HepG2 (cell line): ENCODE data around the gene ARHGDIA. TPM values are rescaled to one million over a fixed set of nuclear protein-coding genes. Genes with fewer than 3 reads are reported as not detected.

Experiments used
- ELF4 ChIP-seq: sonication (generic); formaldehyde crosslinking; IDR thresholded peaks from 2 replicates; pipeline ENCODE4 v1.5.0; 2020; ENCODE audit warnings: missing genetic modification reagents, mild to moderate bottlenecking, moderate library complexity, borderline replicate concordance
- GLMP ChIP-seq: sonication (generic); formaldehyde crosslinking; IDR thresholded peaks from 2 replicates; pipeline ENCODE4 v1.9.0; 2021; ENCODE audit warnings: missing genetic modification reagents, mild to moderate bottlenecking, borderline replicate concordance
- MTA1 ChIP-seq: sonication (generic); formaldehyde crosslinking; IDR thresholded peaks from 2 replicates; pipeline ENCODE4 v1.4.0; 2020; ENCODE audit warnings: missing genetic modification reagents, mild to moderate bottlenecking, borderline replicate concordance
- PRMT3 ChIP-seq: sonication (generic); formaldehyde crosslinking; IDR thresholded peaks from 2 replicates; pipeline ENCODE4 v1.8.1; 2022; ENCODE audit warnings: low read depth, mild to moderate bottlenecking, moderate library complexity, missing genetic modification reagents, borderline replicate concordance
- PRPF4 ChIP-seq: fragments of 200-400 bp; formaldehyde crosslinking; IDR thresholded peaks from 2 replicates; pipeline ENCODE4 v1.6.1; 2016; ENCODE audit warnings: low read length, low read depth; ENCODE audit not compliant: poor library complexity, severe bottlenecking
- SMAD9 ChIP-seq: sonication (generic); formaldehyde crosslinking; IDR thresholded peaks from 2 replicates; pipeline ENCODE4 v1.5.1; 2020; ENCODE audit warnings: mild to moderate bottlenecking, missing genetic modification reagents
- SNAPC4 ChIP-seq: sonication (generic); formaldehyde crosslinking; IDR thresholded peaks from 2 replicates; pipeline ENCODE4 v1.4.0; 2020; ENCODE audit warnings: mild to moderate bottlenecking, missing genetic modification reagents
- ZBTB21 ChIP-seq: sonication (generic); formaldehyde crosslinking; IDR thresholded peaks from 2 replicates; pipeline ENCODE4 v1.4.0; 2020; ENCODE audit warnings: missing genetic modification reagents
- ZBTB25 ChIP-seq: IDR thresholded peaks from 2 replicates; pipeline ENCODE4 v1.6.1; 2018; ENCODE audit warnings: missing genetic modification reagents
- ZNF512B ChIP-seq: sonication (generic); formaldehyde crosslinking; IDR thresholded peaks from 2 replicates; pipeline ENCODE4 v1.5.1; 2020; ENCODE audit warnings: missing genetic modification reagents, mild to moderate bottlenecking, borderline replicate concordance
- ZNF768 ChIP-seq: sonication (generic); formaldehyde crosslinking; IDR thresholded peaks from 2 replicates; pipeline ENCODE4 v1.4.0; 2020; ENCODE audit warnings: missing genetic modification reagents
- polyA plus RNA-seq, 8 experiments: library from polyadenylated mRNA; depleted of rRNA in 3 of 8; stranded (reverse) in 7 of 8; unstranded in 1 of 8; fragments of >200 nt; fragmentation: Illumina TruSeq in 4 of 8; extraction: Trizol in 4 of 8; gene quantifications; 2 replicates each; pipeline versions ENCODE4 v1.2.1 to v1.2.3, GENCODE V29; 2011 to 2016; ENCODE audit warnings: low read depth in 4 of 8, missing spikeins in 1 of 8, mixed read lengths in 1 of 8; ENCODE audit not compliant: insufficient read depth in 1 of 8
- total RNA-seq, 5 experiments: library from RNA; depleted of rRNA; stranded (reverse); fragments of >200 nt; fragmentation: Illumina TruSeq; extraction: Trizol; gene quantifications; 2 replicates each; pipeline ENCODE4 v1.2.3, GENCODE V29; 2016; ENCODE audit warnings: low read depth in 1 of 5

ARHGDIA gene
- total and polyA plus RNA-seq, 2 of the 13 experiments (the other 11 are each of a cell fraction or from before 2014, with no cell fraction given): 40.0 to 64.0 TPM

GRCh38 chr17:81859906-81860755 is 11.0 kb downstream of the ARHGDIA start, which contains the start of gene P4HB (continued):
- TF ChIP-seq ZNF512B (CRISPR knock-in tag) (peak; percentile 82; the same call in 1 of the 2 replicates), MTA1 (CRISPR knock-in tag) (peak; percentile 74; the same call in 1 of the 2 replicates), ZBTB25 (CRISPR knock-in tag) (no peak; the same call in 1 of the 2 replicates), SNAPC4 (no peak), ZBTB21 (CRISPR knock-in tag) (no peak), SMAD9 (CRISPR knock-in tag) (0 out of 2 replicates have a peak, but pooled peaks have one; percentile 37), GLMP (no peak), ZNF768 (CRISPR knock-in tag) (peak; percentile 72), ELF4 (CRISPR knock-in tag) (no peak), PRMT3 (no peak), PRPF4 (no peak)
